GM21381 (cell line): Measurements from ENCODE around the gene UNC119.
A peak's percentile ranks its signal among the peaks of the same experiment; 100 is the strongest.

Source experiments
- ATAC-seq: cut with Tn5 transposase; IDR thresholded peaks from one replicate; pipeline ENCODE4 v1.9.1; 2021; ENCODE audit warnings: mild to moderate bottlenecking, moderate library complexity; ENCODE audit not compliant: unreplicated experiment

The UNC119 gene

GRCh38 chr17:28500712-28501379 is 51.6 kb downstream of the UNC119 start:
- ATAC-seq = peak; percentile 52

- ATAC-seq = no peak
Measured at GRCh38 chr17:28499684-28500357, 52.6 kb downstream of the UNC119 start.

GRCh38 chr17:28499364-28499664 is 53.1 kb downstream of the UNC119 start:
- no peak for ATAC-seq

GRCh38 chr17:28498652-28499363 is 53.6 kb downstream of the UNC119 start:
- no peak for ATAC-seq

GRCh38 chr17:28497931-28498330 is 54.5 kb downstream of the UNC119 start:
- ATAC-seq = no peak
